ENCODE measurements around the gene EMILIN2. TPM values are rescaled to one million over a fixed set of nuclear protein-coding genes. Genes with fewer than 3 reads are reported as not detected.

EMILIN2 gene
- total and polyA plus RNA-seq, 2 of the 8 experiments (the other 6 are each of a cell fraction or from before 2014, with no cell fraction given), result 6.0 to 7.5 TPM

- no peak overlapping the region for H3K14ac ChIP-seq (ENCODE audit: insufficient read length)
- H3K4ac ChIP-seq (replicated peaks; ENCODE audit: insufficient read length, low read depth, low read length), result no peak overlapping the region
- H2BK5ac ChIP-seq (ENCODE audit: low read depth, low read length), result no peak overlapping the region
- H4K20me1 ChIP-seq (replicated peaks in 1 of 2; ENCODE audit: control insufficient read depth in 1 of 2, insufficient read depth in 2 of 2, low read length in 2 of 2), result no peaks in the 10 kb centered on the region
- peaks cover 6 to 27% (median 19%) of the 10 kb centered on the region in 4 experiments for H3K36me3 ChIP-seq (ENCODE audit: control insufficient read depth in 2 of 4, insufficient read depth in 4 of 4, low read length in 3 of 4)
- no peak overlapping the region for H2AK5ac ChIP-seq (ENCODE audit: low read depth, low read length)
- WGBS, 2 experiments (ENCODE audit: extremely low coverage in 1 of 2, insufficient coverage in 1 of 2, insufficient read length in 1 of 2, insufficient replicate concordance in 2 of 2, low coverage in 1 of 2, low lambda C conversion rate in 2 of 2, missing lambda C conversion rate in 1 of 2), result 91% methylated on average over 16 of the region's 16 CpGs; no CpG with 5 or more reads in 1 of the 2 experiments
- FAIRE-seq (no peak), DNase-seq (ENCODE audit: low read depth in 1 of 2, low spot score in 2 of 2) (no peak)
- no peaks in the 10 kb centered on the region for H3K79me2 ChIP-seq (ENCODE audit: control insufficient read depth in 1 of 2, insufficient read depth in 2 of 2, low read length in 2 of 2)
- H4K5ac ChIP-seq (ENCODE audit: insufficient read length, low read depth, low read length), result no peak overlapping the region
- no peak overlapping the region for H3K23ac ChIP-seq (ENCODE audit: insufficient read length)
- no peak overlapping the region for H3K9ac ChIP-seq (replicated peaks in 1 of 4; ENCODE audit: extremely low read depth in 1 of 4, low read depth in 3 of 4, low read length in 3 of 4)
- peaks cover 0 to 7% (median 4%) of the 10 kb centered on the region in 4 experiments; a peak in 3 of 7 replicates for H3K4me1 ChIP-seq (replicated peaks in 1 of 4; ENCODE audit: control insufficient read depth in 3 of 4, insufficient read depth in 4 of 4, low read length in 3 of 4)
- no peaks in the 10 kb centered on the region for H3K27me3 ChIP-seq (replicated peaks in 1 of 4; ENCODE audit: control insufficient read depth in 3 of 4, extremely low read depth in 1 of 4, insufficient read depth in 3 of 4, low read length in 3 of 4)
- H3K18ac ChIP-seq (ENCODE audit: extremely low read depth, low read length), result no peak overlapping the region
- no peak overlapping the region for H3K4me3 ChIP-seq (ENCODE audit: extremely low read depth in 1 of 4, insufficient read depth in 2 of 4, low read depth in 3 of 4, low read length in 4 of 4)
- no peak overlapping the region for H2BK120ac ChIP-seq (replicated peaks; ENCODE audit: low read depth, low read length)
- no peaks in the 10 kb centered on the region; the same call in 1 of the 2 replicates for H3K79me1 ChIP-seq (ENCODE audit: low read depth, low read length)
- no peaks in the 10 kb centered on the region for H3K9me3 ChIP-seq (ENCODE audit: insufficient read depth in 2 of 2, low read depth in 1 of 2, low read length in 1 of 2)
- ChIA-PET CTCF (ENCODE audit: partially characterized antibody) (interaction anchor here (0.6 to 3.6 kb wide), 6 partner anchors 10 to 318 kb away, joined by 3 to 14 read pairs (median 3); no protein-coding TSS in a partner anchor), POLR2A (ENCODE audit: partially characterized antibody) (no interaction called here)
- no peak overlapping the region for H3K27ac ChIP-seq (ENCODE audit: low read depth, low read length)
- no peak overlapping the region for H4K8ac ChIP-seq (ENCODE audit: extremely low read depth, insufficient read depth, low read length)
- no peak overlapping the region for H2BK12ac ChIP-seq (ENCODE audit: low read depth, low read length)
- H3K4me2 ChIP-seq (ENCODE audit: insufficient read depth in 1 of 2, low read depth in 2 of 2, low read length in 2 of 2), result no peak overlapping the region
- no peak overlapping the region for H4K91ac ChIP-seq (replicated peaks; ENCODE audit: insufficient read length, low read length)
- H2BK20ac ChIP-seq (ENCODE audit: low read length), result no peak overlapping the region
- no peak overlapping the region for H2BK15ac ChIP-seq (ENCODE audit: low read length)
- H3K56ac ChIP-seq (replicated peaks; ENCODE audit: insufficient read length, low read depth, low read length), result no peak overlapping the region
- no peaks in the 10 kb centered on the region for H3K23me2 ChIP-seq (ENCODE audit: low read depth, low read length)
- no peak overlapping the region for H2AFZ ChIP-seq (ENCODE audit: low read length)
- TF ChIP-seq BRCA1 (IDR thresholded peaks at IDR 0.05; ENCODE audit: low read depth, low read length) (no peak), SIX5 (IDR thresholded peaks at IDR 0.05; ENCODE audit: low read depth, low read length) (no peak), SRF (IDR thresholded peaks at IDR 0.05; ENCODE audit: low read depth, low read length) (no peak), CBX5 (IDR thresholded peaks at IDR 0.05; ENCODE audit: low read depth, low read length) (no peak), USF2 (IDR thresholded peaks at IDR 0.05; ENCODE audit: low read length) (no peak), RFX5 (IDR thresholded peaks at IDR 0.05; ENCODE audit: borderline replicate concordance, low read depth, low read length) (no peak)
Measured at GRCh38 chr18:2920546-2921343, 73.9 kb downstream of the EMILIN2 start.
